GM18867 (cell line): ENCODE data around the gene LRRC71.

Experiments used
- ATAC-seq: cut with Tn5 transposase; IDR thresholded peaks from one replicate; pipeline ENCODE4 v1.9.1; 2021; ENCODE audit warnings: mild to moderate bottlenecking, moderate library complexity; ENCODE audit not compliant: unreplicated experiment

LRRC71 gene

GRCh38 chr1:156892190-156893047, 28.0 kb upstream of the LRRC71 start:
- ATAC-seq, result peak; percentile 62

GRCh38 chr1:156893048-156893953, 27.1 kb upstream of the LRRC71 start, which contains the start of gene PEAR1:
PEAR1 (plus strand) TSS chr1:156893718; CDS start chr1:156903927, 10,209 bp downstream.
- ATAC-seq, result no peak

GRCh38 chr1:156894001-156894400, 26.4 kb upstream of the LRRC71 start:
- no peak for ATAC-seq

GRCh38 chr1:156894711-156895454, 25.5 kb upstream of the LRRC71 start:
- no peak for ATAC-seq

GRCh38 chr1:156895455-156895812, 25.0 kb upstream of the LRRC71 start:
- no peak for ATAC-seq

GRCh38 chr1:156895927-156896326, 24.5 kb upstream of the LRRC71 start:
- ATAC-seq, result no peak

- no peak for ATAC-seq
Measured at GRCh38 chr1:156896490-156897033, 23.9 kb upstream of the LRRC71 start.

GRCh38 chr1:156897078-156897825, 23.2 kb upstream of the LRRC71 start:
- no peak for ATAC-seq

- ATAC-seq, result no peak
Measured at GRCh38 chr1:156898161-156898566, 22.3 kb upstream of the LRRC71 start.

- no peak for ATAC-seq
Measured at GRCh38 chr1:156898971-156899664, 21.3 kb upstream of the LRRC71 start.

- ATAC-seq, result no peak
Measured at GRCh38 chr1:156899956-156900718, 20.3 kb upstream of the LRRC71 start.

GRCh38 chr1:156900896-156901589, 19.4 kb upstream of the LRRC71 start:
- no peak for ATAC-seq

- ATAC-seq, result no peak
Measured at GRCh38 chr1:156901590-156901900, 18.9 kb upstream of the LRRC71 start.

GRCh38 chr1:156901966-156902915, 18.2 kb upstream of the LRRC71 start:
- ATAC-seq, result no peak

GRCh38 chr1:156903328-156904091, 16.9 kb upstream of the LRRC71 start:
- ATAC-seq, result no peak

GRCh38 chr1:156904187-156904959, 16.1 kb upstream of the LRRC71 start:
- ATAC-seq, result no peak
